ENCODE results near the gene KCNG1.

GRCh38 chr20:51044796-51045195 lies 21.9 kb upstream of the KCNG1 start:
- TF ChIP-seq, protein P1, sequence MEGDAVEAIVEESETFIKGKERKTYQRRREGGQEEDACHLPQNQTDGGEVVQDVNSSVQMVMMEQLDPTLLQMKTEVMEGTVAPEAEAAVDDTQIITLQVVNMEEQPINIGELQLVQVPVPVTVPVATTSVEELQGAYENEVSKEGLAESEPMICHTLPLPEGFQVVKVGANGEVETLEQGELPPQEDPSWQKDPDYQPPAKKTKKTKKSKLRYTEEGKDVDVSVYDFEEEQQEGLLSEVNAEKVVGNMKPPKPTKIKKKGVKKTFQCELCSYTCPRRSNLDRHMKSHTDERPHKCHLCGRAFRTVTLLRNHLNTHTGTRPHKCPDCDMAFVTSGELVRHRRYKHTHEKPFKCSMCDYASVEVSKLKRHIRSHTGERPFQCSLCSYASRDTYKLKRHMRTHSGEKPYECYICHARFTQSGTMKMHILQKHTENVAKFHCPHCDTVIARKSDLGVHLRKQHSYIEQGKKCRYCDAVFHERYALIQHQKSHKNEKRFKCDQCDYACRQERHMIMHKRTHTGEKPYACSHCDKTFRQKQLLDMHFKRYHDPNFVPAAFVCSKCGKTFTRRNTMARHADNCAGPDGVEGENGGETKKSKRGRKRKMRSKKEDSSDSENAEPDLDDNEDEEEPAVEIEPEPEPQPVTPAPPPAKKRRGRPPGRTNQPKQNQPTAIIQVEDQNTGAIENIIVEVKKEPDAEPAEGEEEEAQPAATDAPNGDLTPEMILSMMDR (conservative IDR thresholded peaks at IDR 0.05): no peak
- no peak for TF ChIP-seq ZFX (IDR thresholded peaks at IDR 0.05)
